ENCODE results near the gene GPR45.

- no peak for TF ChIP-seq POLR2A (IDR thresholded peaks at IDR 0.05; ENCODE audit: low read length)
- TF ChIP-seq GATA1 (IDR thresholded peaks at IDR 0.05; ENCODE audit: low read depth, low read length) = no peak
Observed at GRCh38 chr2:105258835-105259350, 17.4 kb downstream of the GPR45 start.

Measured in erythroblast (primary cell).